ENCODE data around the gene MAP2K2. TPM values are rescaled to one million over a fixed set of nuclear protein-coding genes. Genes with fewer than 3 reads are reported as not detected.

The MAP2K2 gene
- total RNA-seq, 1 donor from 2014 or later: 156 TPM

GRCh38 chr19:4101496-4101770 is 22.5 kb downstream of the MAP2K2 start:
- intact Hi-C loops (cut with micrococcal nuclease): no loop called here

- intact Hi-C loops (cut with micrococcal nuclease): no loop called here
Measured at GRCh38 chr19:4100647-4101495, 23.1 kb downstream of the MAP2K2 start.

GRCh38 chr19:4099041-4099764 is 24.7 kb downstream of the MAP2K2 start:
- intact Hi-C loops (cut with micrococcal nuclease): no loop called here

GRCh38 chr19:4098493-4098892 is 25.4 kb downstream of the MAP2K2 start:
- intact Hi-C loops (cut with micrococcal nuclease): no loop called here

GRCh38 chr19:4097501-4097900 is 26.4 kb downstream of the MAP2K2 start:
- intact Hi-C loops (cut with micrococcal nuclease): no loop called here

- intact Hi-C loops (cut with micrococcal nuclease): no loop called here
Measured at GRCh38 chr19:4096049-4096892, 27.7 kb downstream of the MAP2K2 start.

GRCh38 chr19:4095488-4095844 is 28.5 kb downstream of the MAP2K2 start:
- intact Hi-C loops (cut with micrococcal nuclease): no loop called here

- intact Hi-C loops (cut with micrococcal nuclease): no loop called here
Measured at GRCh38 chr19:4094761-4095487, 29.0 kb downstream of the MAP2K2 start.

GRCh38 chr19:4094291-4094690 is 29.6 kb downstream of the MAP2K2 start:
- intact Hi-C loops (cut with micrococcal nuclease): no loop called here

GRCh38 chr19:4093643-4094175 is 30.2 kb downstream of the MAP2K2 start:
- intact Hi-C loops (cut with micrococcal nuclease): no loop called here

- intact Hi-C loops (cut with micrococcal nuclease): no loop called here
Measured at GRCh38 chr19:4090356-4091220, 33.3 kb downstream of the MAP2K2 start.

GRCh38 chr19:4089946-4090345 is 34.0 kb downstream of the MAP2K2 start:
- intact Hi-C loops (cut with micrococcal nuclease): loop anchor here (1.0 to 5.0 kb wide), 3 partner anchors 15 to 32 kb away; partner anchors contain the start of genes MAP2K2 and ZBTB7A

- intact Hi-C loops (cut with micrococcal nuclease): loop anchor here (1.0 to 5.0 kb wide), 3 partner anchors 16 to 33 kb away; partner anchors contain the start of genes MAP2K2 and ZBTB7A
Measured at GRCh38 chr19:4089400-4089908, 34.5 kb downstream of the MAP2K2 start.

GRCh38 chr19:4088975-4089374 is 34.9 kb downstream of the MAP2K2 start:
- intact Hi-C loops (cut with micrococcal nuclease): loop anchor here (1.0 to 5.0 kb wide), 3 partner anchors 16 to 33 kb away; partner anchors contain the start of genes MAP2K2 and ZBTB7A

- intact Hi-C loops (cut with micrococcal nuclease): loop anchor here (5.0 kb wide), 1 partner anchor 34 kb away; the partner anchor contains the start of gene MAP2K2
Measured at GRCh38 chr19:4087787-4088679, 35.9 kb downstream of the MAP2K2 start.

- intact Hi-C loops (cut with micrococcal nuclease): loop anchor here (5.0 kb wide), 1 partner anchor 36 kb away; the partner anchor contains the start of gene MAP2K2
Measured at GRCh38 chr19:4086411-4086867, 37.5 kb downstream of the MAP2K2 start.

- intact Hi-C loops (cut with micrococcal nuclease): no loop called here
Measured at GRCh38 chr19:4084547-4084877, 39.4 kb downstream of the MAP2K2 start.

All from T-helper 1 cell treated with Interleukin-12 subunit alpha and Interleukin-12 subunit beta and Interleukin-4 antibody, amounts not matched to agents 30 ng/mL and 1 ng/mL, for 36 hours (primary cell).